ENCODE measurements around the gene SNTG2. TPM values are rescaled to one million over a fixed set of nuclear protein-coding genes. Genes with fewer than 3 reads are reported as not detected.

The SNTG2 gene
- total RNA-seq, 4 donors from 2014 or later: 9.0 to 44.6 (median 30.8) TPM

DNA sequence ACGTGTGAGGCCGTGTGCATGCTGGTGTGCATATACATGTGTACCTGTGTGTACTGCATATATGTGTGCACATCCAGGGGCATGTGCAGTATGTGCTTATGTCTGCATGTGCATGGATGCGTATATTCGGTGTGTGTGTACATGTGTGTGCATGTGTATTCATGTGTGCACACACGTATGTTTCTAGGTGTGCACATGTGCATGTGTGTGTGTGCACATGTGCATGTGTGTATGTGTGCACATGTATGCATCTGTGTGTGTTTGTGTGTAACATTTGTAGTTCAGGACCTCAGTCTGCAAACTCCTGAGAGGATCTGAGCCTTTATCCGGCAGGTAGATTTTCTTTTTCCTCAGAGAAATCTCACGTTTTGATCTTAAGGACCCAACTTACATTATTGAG lies 201.7 kb downstream of the SNTG2 start:
- H3K27me3 ChIP-seq: no peaks in the 10 kb centered on the region

DNA sequence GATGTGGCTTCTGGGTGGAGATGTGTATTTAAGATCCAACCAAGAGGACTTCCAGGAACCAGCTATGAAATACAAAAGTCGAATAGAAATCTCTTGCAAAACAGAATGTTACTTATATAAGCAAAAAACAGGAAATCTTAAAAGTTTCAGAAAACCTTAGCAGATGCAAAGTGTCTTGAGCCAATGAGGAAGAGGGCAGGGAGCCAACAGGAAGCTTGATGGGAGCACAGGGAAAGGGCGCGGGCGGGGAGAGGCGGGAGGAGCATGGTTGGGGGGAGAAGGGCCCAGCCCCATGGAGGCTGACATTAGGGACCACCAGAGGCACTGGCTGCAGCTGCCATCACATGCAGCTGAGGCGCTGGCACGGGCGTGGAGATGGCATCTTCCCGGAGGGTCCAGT lies 203.3 kb downstream of the SNTG2 start:
- Histone ChIP-seq H3K4me1 (peaks cover 0 to 10% (median 0%) of the 10 kb centered on the region in 4 donors), H3K27ac (peak overlapping the region in 1 of 4 donors; percentile 4), H3K36me3 (no peaks in the 10 kb centered on the region), H3K4me3 (no peak overlapping the region), H3K9me3 (no peaks in the 10 kb centered on the region), H3K27me3 (no peaks in the 10 kb centered on the region)
- TF ChIP-seq EP300 (IDR thresholded peaks at IDR 0.05) (no peak), POLR2A (IDR thresholded peaks at IDR 0.05) (no peak)
- TF ChIP-seq, protein P1, sequence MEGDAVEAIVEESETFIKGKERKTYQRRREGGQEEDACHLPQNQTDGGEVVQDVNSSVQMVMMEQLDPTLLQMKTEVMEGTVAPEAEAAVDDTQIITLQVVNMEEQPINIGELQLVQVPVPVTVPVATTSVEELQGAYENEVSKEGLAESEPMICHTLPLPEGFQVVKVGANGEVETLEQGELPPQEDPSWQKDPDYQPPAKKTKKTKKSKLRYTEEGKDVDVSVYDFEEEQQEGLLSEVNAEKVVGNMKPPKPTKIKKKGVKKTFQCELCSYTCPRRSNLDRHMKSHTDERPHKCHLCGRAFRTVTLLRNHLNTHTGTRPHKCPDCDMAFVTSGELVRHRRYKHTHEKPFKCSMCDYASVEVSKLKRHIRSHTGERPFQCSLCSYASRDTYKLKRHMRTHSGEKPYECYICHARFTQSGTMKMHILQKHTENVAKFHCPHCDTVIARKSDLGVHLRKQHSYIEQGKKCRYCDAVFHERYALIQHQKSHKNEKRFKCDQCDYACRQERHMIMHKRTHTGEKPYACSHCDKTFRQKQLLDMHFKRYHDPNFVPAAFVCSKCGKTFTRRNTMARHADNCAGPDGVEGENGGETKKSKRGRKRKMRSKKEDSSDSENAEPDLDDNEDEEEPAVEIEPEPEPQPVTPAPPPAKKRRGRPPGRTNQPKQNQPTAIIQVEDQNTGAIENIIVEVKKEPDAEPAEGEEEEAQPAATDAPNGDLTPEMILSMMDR (IDR thresholded peaks at IDR 0.05): no peak
- WGBS, 2 donors: 38 to 53% methylated on average over 8 to 9 of the region's 9 CpGs
- peak; percentile 35 to 71 for DNase-seq (ENCODE audit: low spot score in 2 of 2)

More for the DNA sequence above, 201.7 kb downstream of the SNTG2 start:
- no peak overlapping the region for H3K27ac ChIP-seq
- no peaks in the 10 kb centered on the region for H3K36me3 ChIP-seq
- no peak overlapping the region for H3K4me3 ChIP-seq
- DNase-seq (ENCODE audit: low spot score in 2 of 2): no peak
- H3K9me3 ChIP-seq: no peaks in the 10 kb centered on the region
- peaks cover 0 to 10% (median 0%) of the 10 kb centered on the region in 4 donors for H3K4me1 ChIP-seq
- no peak for TF ChIP-seq POLR2A (IDR thresholded peaks at IDR 0.05)
- TF ChIP-seq, protein P1 (IDR thresholded peaks at IDR 0.05): no peak
- TF ChIP-seq EP300 (IDR thresholded peaks at IDR 0.05): no peak
- WGBS, 2 donors: 83 to 85% methylated on average over 7 of the region's 7 CpGs

DNA sequence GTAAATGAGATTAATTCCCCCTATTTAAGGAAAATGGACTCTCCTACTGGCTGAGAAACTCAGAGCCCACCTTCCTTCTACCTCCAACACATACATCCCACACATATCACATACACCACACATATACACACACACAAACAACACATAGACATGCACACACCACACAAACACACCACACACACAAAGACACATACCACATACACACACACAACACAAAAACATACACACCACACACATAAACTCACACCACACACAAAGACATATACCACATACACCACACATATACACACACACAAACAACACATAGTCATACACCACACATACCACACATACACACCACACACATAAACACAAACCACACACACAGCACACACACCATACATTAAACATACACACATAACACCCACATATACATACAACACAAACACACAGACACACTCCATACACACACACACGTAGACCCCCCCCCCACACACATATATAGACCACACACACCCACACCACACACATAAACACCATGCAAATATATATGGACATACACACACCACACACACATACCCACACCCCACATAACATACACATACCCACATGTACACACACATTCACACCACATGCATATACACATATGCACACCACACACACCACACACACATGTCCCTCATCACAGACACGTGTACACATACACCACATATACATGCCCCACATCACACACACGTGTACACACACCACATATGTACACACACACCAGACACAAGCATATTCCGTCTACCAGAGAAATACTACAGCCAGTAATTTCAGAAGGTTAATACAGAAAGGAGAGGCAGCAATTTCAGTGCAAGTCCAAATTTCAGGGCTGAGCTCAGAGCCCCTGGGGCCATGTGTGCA lies 204.3 kb downstream of the SNTG2 start:
- H3K27me3 ChIP-seq: no peaks in the 10 kb centered on the region

DNA sequence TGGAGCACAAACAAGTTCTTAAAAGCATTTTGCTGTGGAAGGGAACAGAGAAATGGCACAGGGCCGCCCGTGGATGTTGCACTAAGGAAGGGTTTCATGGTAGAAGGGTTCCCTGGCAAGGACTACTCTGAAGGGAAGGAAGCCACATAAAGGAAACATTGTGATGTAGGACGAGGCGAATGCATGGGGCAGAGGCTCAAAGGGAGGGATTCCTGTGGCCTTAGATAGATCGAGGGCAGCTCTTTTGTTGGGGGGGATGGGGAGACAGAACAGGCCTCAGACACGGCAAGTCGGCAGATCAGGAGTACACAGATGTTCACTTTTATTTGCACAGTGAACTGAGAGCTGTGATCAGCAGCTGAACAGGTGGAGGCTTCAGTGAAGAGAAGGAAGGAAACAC lies 205.4 kb downstream of the SNTG2 start:
- Histone ChIP-seq H3K4me3 (no peak overlapping the region), H3K4me1 (peaks cover 0 to 10% (median 0%) of the 10 kb centered on the region in 4 donors), H3K9me3 (no peaks in the 10 kb centered on the region), H3K36me3 (no peaks in the 10 kb centered on the region), H3K27me3 (no peaks in the 10 kb centered on the region), H3K27ac (no peak overlapping the region)
- WGBS, 2 donors: 45 to 47% methylated on average over 7 of the region's 7 CpGs
- DNase-seq (ENCODE audit: low spot score in 2 of 2): no peak
- TF ChIP-seq EP300 (IDR thresholded peaks at IDR 0.05): no peak
- TF ChIP-seq, protein P1 (IDR thresholded peaks at IDR 0.05): no peak
- TF ChIP-seq POLR2A (IDR thresholded peaks at IDR 0.05): no peak

More for the DNA sequence above, 204.3 kb downstream of the SNTG2 start:
- Histone ChIP-seq H3K4me3 (no peak overlapping the region), H3K4me1 (peaks cover 0 to 10% (median 0%) of the 10 kb centered on the region in 4 donors), H3K27ac (no peak overlapping the region), H3K9me3 (no peaks in the 10 kb centered on the region), H3K36me3 (no peaks in the 10 kb centered on the region)
- WGBS, 2 donors: 92 to 96% methylated on average over 4 of the region's 4 CpGs
- no peak for TF ChIP-seq EP300 (IDR thresholded peaks at IDR 0.05)
- TF ChIP-seq, protein P1 (IDR thresholded peaks at IDR 0.05): no peak
- no peak for DNase-seq (ENCODE audit: low spot score in 2 of 2)

DNA sequence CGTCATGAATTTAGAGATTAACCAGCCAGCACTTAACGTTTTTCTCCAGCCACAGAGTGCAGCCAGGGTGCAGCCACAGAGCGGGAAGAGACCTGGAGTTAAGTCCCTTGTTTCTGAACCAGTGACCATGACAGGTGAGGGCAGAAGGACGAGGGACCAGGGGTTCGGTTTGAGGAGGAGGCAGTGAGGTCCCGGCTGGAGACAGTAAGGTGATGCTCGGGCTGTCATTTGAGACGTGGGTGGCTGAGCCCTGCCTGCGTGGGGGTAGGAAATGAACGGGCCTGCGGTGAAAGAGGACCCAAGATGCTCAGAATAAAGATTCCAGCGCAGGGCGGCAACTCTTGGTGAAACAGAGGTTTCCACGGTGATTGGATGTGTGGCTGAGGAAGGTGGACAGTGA lies 205.9 kb downstream of the SNTG2 start:
- Histone ChIP-seq H3K4me1 (peaks cover 0 to 10% (median 0%) of the 10 kb centered on the region in 4 donors), H3K9me3 (no peaks in the 10 kb centered on the region), H3K27me3 (no peaks in the 10 kb centered on the region), H3K27ac (no peak overlapping the region), H3K36me3 (no peaks in the 10 kb centered on the region), H3K4me3 (no peak overlapping the region)
- DNase-seq (ENCODE audit: low spot score in 2 of 2): no peak
- TF ChIP-seq, protein P1 (IDR thresholded peaks at IDR 0.05): no peak
- TF ChIP-seq EP300 (IDR thresholded peaks at IDR 0.05) (no peak), POLR2A (IDR thresholded peaks at IDR 0.05) (no peak)
- 77 to 78% methylated on average over 13 of the region's 14 CpGs for WGBS, 2 donors

All from tibial nerve (tissue), 4 donors.